Mesenchymal stem cell (in vitro differentiated cells and primary cell): ENCODE results near the gene HCN1.

Experiments used
- DNase-seq: peaks from one replicate; pipeline ENCODE4 v3.0.0-alpha.2; 2013
- H2AFZ ChIP-seq: one replicate; pipeline ENCODE4 v1.6.1; 2013; ENCODE audit warnings: low read depth, mild to moderate bottlenecking, control low read depth, inconsistent platforms, low read length, moderate library complexity
- H2AK5ac ChIP-seq: 2 replicates; pipeline ENCODE4 v1.6.1; 2013; ENCODE audit warnings: low read length, moderate library complexity, mild to moderate bottlenecking, inconsistent platforms; ENCODE audit not compliant: severe bottlenecking
- H2BK120ac ChIP-seq: one replicate; pipeline ENCODE4 v1.6.1; 2013; ENCODE audit warnings: low read depth, mild to moderate bottlenecking, inconsistent platforms, low read length, moderate library complexity
- H2BK12ac ChIP-seq, 2 experiments: one replicate each; pipeline ENCODE4 v1.6.1; 2013; ENCODE audit warnings: inconsistent platforms in 2 of 2, low read length in 2 of 2, mild to moderate bottlenecking in 2 of 2, moderate library complexity in 2 of 2, control low read depth in 1 of 2
- H2BK15ac ChIP-seq: one replicate; pipeline ENCODE4 v1.6.1; 2013; ENCODE audit warnings: mild to moderate bottlenecking, low read depth, inconsistent platforms; ENCODE audit not compliant: poor library complexity, severe bottlenecking
- H2BK5ac ChIP-seq: 2 replicates; pipeline ENCODE4 v1.6.1; 2013; ENCODE audit warnings: low read depth, mild to moderate bottlenecking, low read length, control low read depth, inconsistent platforms; ENCODE audit not compliant: poor library complexity, severe bottlenecking
- H3K14ac ChIP-seq, 2 experiments: one replicate each; pipeline ENCODE4 v1.6.1; 2013; ENCODE audit warnings: inconsistent platforms in 2 of 2, low read length in 2 of 2, control low read depth in 1 of 2, mild to moderate bottlenecking in 1 of 2, moderate library complexity in 1 of 2
- H3K18ac ChIP-seq, 2 experiments: one replicate each; pipeline ENCODE4 v1.6.1; 2013; ENCODE audit warnings: inconsistent platforms in 2 of 2, low read length in 2 of 2, control low read depth in 1 of 2, low read depth in 1 of 2, mild to moderate bottlenecking in 1 of 2
- H3K23ac ChIP-seq, 2 experiments: one replicate each; pipeline ENCODE4 v1.6.1; 2013; ENCODE audit warnings: inconsistent platforms in 2 of 2, low read length in 2 of 2, mild to moderate bottlenecking in 2 of 2, moderate library complexity in 2 of 2, control low read depth in 1 of 2
- H3K27ac ChIP-seq: 2 replicates; pipeline ENCODE4 v1.5.1; 2013; ENCODE audit warnings: mild to moderate bottlenecking, moderate library complexity, low read length, control low read depth, inconsistent platforms; ENCODE audit not compliant: poor library complexity, severe bottlenecking
- H3K27me3 ChIP-seq, 2 experiments: 2 replicates each; pipeline versions ENCODE4 v1.6.1 to v1.7.0; 2013; ENCODE audit warnings: low read length in 2 of 2, mild to moderate bottlenecking in 2 of 2, moderate library complexity in 2 of 2, control low read depth in 1 of 2, inconsistent platforms in 1 of 2; ENCODE audit not compliant: control insufficient read depth in 1 of 2, insufficient read depth in 1 of 2
- H3K36me3 ChIP-seq, 2 experiments: 2 replicates each; pipeline versions ENCODE4 v1.6.1 to v1.7.0; 2013; ENCODE audit warnings: low read length in 2 of 2, control low read depth in 1 of 2, inconsistent platforms in 1 of 2, low read depth in 1 of 2, mild to moderate bottlenecking in 1 of 2; ENCODE audit not compliant: insufficient read depth in 2 of 2, control insufficient read depth in 1 of 2
- H3K4ac ChIP-seq, 2 experiments: one replicate each; pipeline ENCODE4 v1.6.1; 2013; ENCODE audit warnings: inconsistent platforms in 2 of 2, low read length in 2 of 2, mild to moderate bottlenecking in 2 of 2, moderate library complexity in 2 of 2, control low read depth in 1 of 2, low read depth in 1 of 2
- H3K4me1 ChIP-seq: 2 replicates; pipeline ENCODE4 v1.6.1; 2013; ENCODE audit warnings: low read depth, low read length, control low read depth; ENCODE audit not compliant: control insufficient read depth, insufficient read depth
- H3K4me2 ChIP-seq: 2 replicates; pipeline ENCODE4 v1.6.1; 2013; ENCODE audit warnings: low read length, mild to moderate bottlenecking, inconsistent platforms; ENCODE audit not compliant: poor library complexity, severe bottlenecking
- H3K4me3 ChIP-seq, 2 experiments: 2 replicates each; pipeline versions ENCODE4 v1.5.1 to v1.7.0; 2013; ENCODE audit warnings: low read length in 2 of 2, mild to moderate bottlenecking in 2 of 2, control low read depth in 1 of 2, low read depth in 1 of 2; ENCODE audit not compliant: insufficient read depth in 1 of 2
- H3K79me1 ChIP-seq: replicated peaks from 2 replicates; pipeline ENCODE4 v1.6.1; 2013; ENCODE audit warnings: mild to moderate bottlenecking, control low read depth, low read length, inconsistent platforms; ENCODE audit not compliant: poor library complexity, severe bottlenecking
- H3K9ac ChIP-seq: 2 replicates; pipeline ENCODE4 v1.7.0; 2013; ENCODE audit warnings: mild to moderate bottlenecking, low read length, moderate library complexity
- H3K9me3 ChIP-seq: 2 replicates; pipeline ENCODE4 v1.7.0; 2013; ENCODE audit warnings: mild to moderate bottlenecking, low read length; ENCODE audit not compliant: control insufficient read depth
- H4K8ac ChIP-seq: one replicate; pipeline ENCODE4 v1.6.1; 2013; ENCODE audit warnings: inconsistent platforms, mild to moderate bottlenecking, low read length, moderate library complexity
- H4K91ac ChIP-seq: one replicate; pipeline ENCODE4 v1.6.1; 2013; ENCODE audit warnings: mild to moderate bottlenecking, low read length, inconsistent platforms
- WGBS: methylation state at CpG from one replicate; pipeline ENCODE4 v1.1.7; 2013; ENCODE audit warnings: mixed read lengths; 5-methylcytosine and 5-hydroxymethylcytosine counted together

The HCN1 gene

DNA sequence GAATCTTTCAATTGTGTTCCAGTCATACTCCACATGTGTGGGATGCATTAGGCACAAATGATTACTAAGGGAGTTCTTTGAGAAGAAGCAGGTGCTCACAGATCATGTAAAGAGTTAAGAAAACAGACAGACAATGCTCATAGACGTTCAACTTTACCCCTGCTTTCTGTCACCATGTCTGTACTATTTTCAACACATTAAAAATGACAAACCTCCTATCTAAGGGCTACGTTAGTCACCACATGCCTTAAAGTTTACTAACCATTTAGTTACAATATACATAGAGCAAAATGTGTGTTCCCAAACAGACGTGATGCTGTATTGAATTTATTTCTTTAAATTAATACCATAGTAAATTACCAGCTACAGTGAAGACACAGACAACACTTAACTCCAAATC lies 435.9 kb downstream of the HCN1 start:
- 55% methylated on average over 2 of the region's 3 CpGs for WGBS

DNA sequence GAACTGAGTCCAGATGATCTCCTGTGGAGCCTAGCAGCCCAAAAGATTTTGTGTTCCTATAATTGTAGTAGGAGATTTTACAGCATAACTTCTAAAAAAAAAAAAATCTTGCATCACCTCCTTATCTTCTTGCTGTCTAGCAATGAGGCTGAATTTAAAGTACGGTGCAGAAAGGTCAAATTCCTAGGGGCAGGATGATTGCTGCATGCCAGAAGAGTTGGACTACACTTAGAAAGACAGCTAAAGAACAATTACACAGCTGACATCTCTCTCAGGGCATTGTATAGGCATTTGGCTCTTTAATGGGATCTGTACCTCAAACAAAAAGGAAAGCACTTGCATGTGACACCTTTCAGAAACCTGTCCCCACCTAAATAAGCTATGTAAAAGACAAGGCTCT lies 443.2 kb downstream of the HCN1 start:
- Histone ChIP-seq H3K27me3 (no peaks in the 10 kb centered on the region), H3K79me1 (no peaks in the 10 kb centered on the region), H3K4me3 (no peak overlapping the region), H3K27ac (no peak overlapping the region), H3K14ac (no peak overlapping the region), H2BK120ac (no peak overlapping the region), H2BK15ac (no peak overlapping the region), H4K8ac (no peak overlapping the region), H3K18ac (no peak overlapping the region), H2AFZ (no peak overlapping the region), H3K9ac (no peak overlapping the region), H3K9me3 (peaks cover 14% of the 10 kb centered on the region), H2BK12ac (no peak overlapping the region), H3K4me2 (no peak overlapping the region), H3K36me3 (no peaks in the 10 kb centered on the region), H2AK5ac (no peak overlapping the region), H3K23ac (no peak overlapping the region), H3K4me1 (no peaks in the 10 kb centered on the region), H2BK5ac (no peak overlapping the region), H4K91ac (no peak overlapping the region), H3K4ac (no peak overlapping the region)
- peak; percentile 1 for DNase-seq
- WGBS, result 13% methylated on average over 1 of the region's 1 CpG

More for the DNA sequence above, 435.9 kb downstream of the HCN1 start:
- H3K79me1 ChIP-seq, result no peaks in the 10 kb centered on the region
- H3K36me3 ChIP-seq, result no peaks in the 10 kb centered on the region
- no peaks in the 10 kb centered on the region for H3K27me3 ChIP-seq
- no peak overlapping the region for H4K91ac ChIP-seq
- H3K23ac ChIP-seq, result no peak overlapping the region
- H2BK5ac ChIP-seq, result no peak overlapping the region
- no peak overlapping the region for H3K4ac ChIP-seq
- H3K4me3 ChIP-seq, result no peak overlapping the region
- H2BK120ac ChIP-seq, result no peak overlapping the region
- no peak overlapping the region for H3K4me2 ChIP-seq
- no peak overlapping the region for H3K14ac ChIP-seq
- no peak overlapping the region for H2BK12ac ChIP-seq
- H2BK15ac ChIP-seq, result no peak overlapping the region
- no peak for DNase-seq
- H4K8ac ChIP-seq, result no peak overlapping the region
- H3K9ac ChIP-seq, result no peak overlapping the region
- no peak overlapping the region for H3K18ac ChIP-seq
- H3K9me3 ChIP-seq, result peaks cover 3% of the 10 kb centered on the region
- H2AK5ac ChIP-seq, result no peak overlapping the region
- no peaks in the 10 kb centered on the region for H3K4me1 ChIP-seq
- no peak overlapping the region for H3K27ac ChIP-seq
- H2AFZ ChIP-seq, result no peak overlapping the region

DNA sequence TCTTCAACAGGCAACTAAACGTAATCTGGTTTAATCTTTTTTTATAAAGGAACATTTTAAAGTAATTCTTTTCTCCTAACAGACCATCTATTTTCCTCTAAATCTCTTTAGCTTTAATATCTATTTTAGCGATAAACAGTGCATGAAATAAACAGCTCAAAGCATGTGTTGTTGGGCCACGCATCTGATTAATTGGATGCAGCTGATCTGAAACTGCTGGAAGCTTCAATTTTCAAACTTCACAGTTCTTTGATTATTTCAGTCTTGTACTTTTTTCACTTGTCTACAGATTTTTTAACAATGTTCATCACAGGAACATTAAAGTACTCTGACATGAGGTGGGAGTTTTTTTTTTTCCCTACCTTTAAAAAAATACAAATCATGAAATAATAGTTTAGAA lies 443.6 kb downstream of the HCN1 start:
- Histone ChIP-seq H3K4ac (no peak overlapping the region), H4K8ac (no peak overlapping the region), H3K4me2 (no peak overlapping the region), H3K9ac (no peak overlapping the region), H3K27me3 (no peaks in the 10 kb centered on the region), H2BK5ac (no peak overlapping the region), H4K91ac (no peak overlapping the region), H2BK120ac (no peak overlapping the region), H2AK5ac (no peak overlapping the region), H3K36me3 (no peaks in the 10 kb centered on the region), H3K18ac (no peak overlapping the region), H3K23ac (no peak overlapping the region), H3K79me1 (no peaks in the 10 kb centered on the region), H2BK15ac (no peak overlapping the region), H3K4me1 (no peaks in the 10 kb centered on the region), H2AFZ (no peak overlapping the region), H3K4me3 (no peak overlapping the region), H3K9me3 (peaks cover 17% of the 10 kb centered on the region), H2BK12ac (no peak overlapping the region), H3K27ac (no peak overlapping the region), H3K14ac (no peak overlapping the region)
- WGBS, result 89% methylated on average over 3 of the region's 3 CpGs
- no peak for DNase-seq

DNA sequence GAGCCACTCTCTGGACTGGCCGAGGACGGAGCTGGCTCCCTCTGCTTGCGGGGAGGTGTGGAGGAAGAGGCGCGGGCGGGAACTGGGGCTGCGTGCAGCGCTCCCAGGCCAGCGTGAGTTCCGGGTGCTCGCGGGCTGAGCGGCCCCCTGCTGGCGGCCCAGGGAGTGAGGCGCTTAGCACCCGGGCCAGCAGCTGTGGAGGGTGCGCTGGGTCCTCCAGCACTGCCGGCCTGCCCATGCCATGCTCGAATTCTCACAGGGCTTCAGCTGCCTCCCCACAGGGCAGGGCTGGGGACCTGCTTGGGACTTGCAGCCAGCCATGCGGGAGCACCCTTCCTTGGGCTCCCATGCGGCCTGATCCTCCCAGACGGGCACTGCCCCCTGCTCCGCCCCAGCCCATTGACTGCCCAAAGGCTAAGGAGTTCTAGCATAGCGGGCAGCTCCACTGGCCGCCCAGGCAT lies 470.6 kb downstream of the HCN1 start:
- Histone ChIP-seq H2AFZ (no peak overlapping the region), H3K9me3 (peaks cover 6% of the 10 kb centered on the region), H3K4me2 (no peak overlapping the region), H3K14ac (no peak overlapping the region), H3K79me1 (no peaks in the 10 kb centered on the region), H3K36me3 (no peaks in the 10 kb centered on the region), H3K4ac (no peak overlapping the region), H3K18ac (no peak overlapping the region), H2BK12ac (no peak overlapping the region), H3K9ac (no peak overlapping the region), H2BK5ac (no peak overlapping the region), H4K91ac (no peak overlapping the region), H3K27ac (no peak overlapping the region), H3K23ac (no peak overlapping the region), H4K8ac (no peak overlapping the region), H2BK120ac (no peak overlapping the region), H2BK15ac (no peak overlapping the region), H3K27me3 (no peaks in the 10 kb centered on the region), H3K4me3 (no peak overlapping the region), H2AK5ac (no peak overlapping the region), H3K4me1 (no peaks in the 10 kb centered on the region)
- WGBS, result 98% methylated on average over 25 of the region's 25 CpGs
- DNase-seq, result no peak
